ENCODE results near the gene LATS2. TPM values are rescaled to one million over a fixed set of nuclear protein-coding genes. Genes with fewer than 3 reads are reported as not detected.
"Not testable (repeated sequence)": the region's sequence is repeated elsewhere in the genome, so short reads cannot be mapped to it uniquely, and the experiment has no call there.

LATS2 gene
- total RNA-seq, 1 donor: 24.2 TPM

DNA sequence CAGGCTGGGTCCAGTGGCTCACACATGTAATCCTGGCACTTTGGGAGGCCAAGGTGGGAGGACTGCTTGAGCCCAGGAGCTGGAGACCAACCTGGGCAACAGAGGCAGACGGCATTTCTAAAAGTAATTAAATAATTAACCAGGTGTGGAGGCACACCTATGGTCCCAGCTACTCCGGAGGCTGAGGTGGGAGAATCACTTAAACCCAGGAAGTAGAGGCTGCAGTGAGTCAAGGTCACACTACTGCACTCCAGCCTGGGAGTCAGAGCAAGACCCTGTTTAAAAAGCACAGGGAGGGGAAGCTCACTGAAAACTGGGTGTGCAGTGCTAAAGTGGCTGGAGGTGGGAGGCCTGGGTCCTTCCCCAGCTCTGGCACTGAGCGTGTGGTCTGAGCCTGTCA is 9.7 kb downstream of the LATS2 start:
- no peaks in the 10 kb centered on the region for H3K9me3 ChIP-seq (ENCODE audit: low read depth, low read length)
- no peak for DNase-seq (ENCODE audit: insufficient read length, low spot score, missing footprints)
- H3K79me2 ChIP-seq (ENCODE audit: insufficient read depth, low read length): peaks cover 98% of the 10 kb centered on the region
- H4K20me1 ChIP-seq (ENCODE audit: insufficient read depth, low read length): peaks cover 91% of the 10 kb centered on the region
- peak overlapping the region; percentile 47 for H3K4me2 ChIP-seq (ENCODE audit: insufficient read depth, low read length)
- H3K27ac ChIP-seq (ENCODE audit: low read depth, low read length): peak overlapping the region; percentile 77
- H3K4me3 ChIP-seq (ENCODE audit: insufficient read depth, low read length): no peak overlapping the region
- H2AFZ ChIP-seq (ENCODE audit: low read length): no peak overlapping the region
- TF ChIP-seq, protein P1, sequence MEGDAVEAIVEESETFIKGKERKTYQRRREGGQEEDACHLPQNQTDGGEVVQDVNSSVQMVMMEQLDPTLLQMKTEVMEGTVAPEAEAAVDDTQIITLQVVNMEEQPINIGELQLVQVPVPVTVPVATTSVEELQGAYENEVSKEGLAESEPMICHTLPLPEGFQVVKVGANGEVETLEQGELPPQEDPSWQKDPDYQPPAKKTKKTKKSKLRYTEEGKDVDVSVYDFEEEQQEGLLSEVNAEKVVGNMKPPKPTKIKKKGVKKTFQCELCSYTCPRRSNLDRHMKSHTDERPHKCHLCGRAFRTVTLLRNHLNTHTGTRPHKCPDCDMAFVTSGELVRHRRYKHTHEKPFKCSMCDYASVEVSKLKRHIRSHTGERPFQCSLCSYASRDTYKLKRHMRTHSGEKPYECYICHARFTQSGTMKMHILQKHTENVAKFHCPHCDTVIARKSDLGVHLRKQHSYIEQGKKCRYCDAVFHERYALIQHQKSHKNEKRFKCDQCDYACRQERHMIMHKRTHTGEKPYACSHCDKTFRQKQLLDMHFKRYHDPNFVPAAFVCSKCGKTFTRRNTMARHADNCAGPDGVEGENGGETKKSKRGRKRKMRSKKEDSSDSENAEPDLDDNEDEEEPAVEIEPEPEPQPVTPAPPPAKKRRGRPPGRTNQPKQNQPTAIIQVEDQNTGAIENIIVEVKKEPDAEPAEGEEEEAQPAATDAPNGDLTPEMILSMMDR (IDR thresholded peaks at IDR 0.05; ENCODE audit: extremely low read depth, low read depth, low read length): no peak
- no peaks in the 10 kb centered on the region for H3K27me3 ChIP-seq (ENCODE audit: insufficient read depth, low read length)
- H3K36me3 ChIP-seq (ENCODE audit: insufficient read depth, low read length): peaks cover 22% of the 10 kb centered on the region
- H3K4me1 ChIP-seq (ENCODE audit: insufficient read depth, low read length): peaks cover 50% of the 10 kb centered on the region

DNA sequence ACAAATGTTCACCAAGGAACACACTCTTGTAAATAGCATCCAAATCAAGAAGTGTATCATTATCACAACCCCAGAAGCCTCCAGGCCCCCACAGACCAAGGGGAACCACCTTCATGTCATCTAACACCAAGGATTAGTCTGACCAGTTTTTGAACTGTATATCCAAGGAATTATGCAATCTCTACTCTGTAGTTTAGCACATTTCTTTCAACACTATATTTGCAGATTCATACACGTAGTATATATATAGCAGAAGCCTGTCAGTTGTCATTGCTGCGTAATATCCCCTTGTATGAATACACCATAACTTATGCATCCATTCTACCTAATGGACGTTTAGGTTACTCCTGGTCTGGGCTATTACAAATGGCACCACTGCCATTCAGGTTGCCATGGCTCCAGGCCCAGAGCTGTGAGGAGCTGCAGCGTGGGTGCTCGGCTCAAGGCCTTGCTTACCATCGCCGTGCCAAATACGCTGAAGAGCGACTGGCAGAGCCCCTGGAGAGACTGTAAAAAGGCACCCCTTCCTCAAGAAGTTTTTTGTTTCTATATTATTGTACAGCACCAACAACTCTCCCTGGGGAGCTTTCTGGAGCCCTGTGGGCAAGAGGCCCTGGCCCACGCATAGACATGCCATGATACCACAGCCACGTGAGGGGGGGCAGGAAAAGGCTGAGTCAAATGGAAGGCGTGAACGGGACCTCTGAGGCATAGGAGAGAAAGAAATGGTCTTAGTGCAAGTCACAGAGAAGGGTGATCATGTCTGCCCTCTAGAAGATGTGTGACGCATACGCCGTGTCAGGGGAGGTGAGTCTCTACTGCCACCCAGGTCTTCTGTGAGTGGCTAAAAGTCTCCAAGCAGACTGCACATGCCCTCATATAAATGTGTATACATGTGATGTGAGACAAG is 10.8 kb downstream of the LATS2 start:
- no peak for DNase-seq (ENCODE audit: insufficient read length, low spot score, missing footprints)
- H2AFZ ChIP-seq (ENCODE audit: low read length): no peak overlapping the region
- H3K79me2 ChIP-seq (ENCODE audit: insufficient read depth, low read length): peaks cover 98% of the 10 kb centered on the region
- peak overlapping the region; percentile 47 for H3K4me2 ChIP-seq (ENCODE audit: insufficient read depth, low read length)
- H3K4me1 ChIP-seq (ENCODE audit: insufficient read depth, low read length): peaks cover 39% of the 10 kb centered on the region
- no peaks in the 10 kb centered on the region for H3K27me3 ChIP-seq (ENCODE audit: insufficient read depth, low read length)
- H4K20me1 ChIP-seq (ENCODE audit: insufficient read depth, low read length): peaks cover 90% of the 10 kb centered on the region
- TF ChIP-seq, protein P1 (IDR thresholded peaks at IDR 0.05; ENCODE audit: extremely low read depth, low read depth, low read length): no peak
- H3K36me3 ChIP-seq (ENCODE audit: insufficient read depth, low read length): peaks cover 27% of the 10 kb centered on the region
- H3K27ac ChIP-seq (ENCODE audit: low read depth, low read length): peak overlapping the region; percentile 77
- H3K4me3 ChIP-seq (ENCODE audit: insufficient read depth, low read length): no peak overlapping the region
- H3K9me3 ChIP-seq (ENCODE audit: low read depth, low read length): no peaks in the 10 kb centered on the region

DNA sequence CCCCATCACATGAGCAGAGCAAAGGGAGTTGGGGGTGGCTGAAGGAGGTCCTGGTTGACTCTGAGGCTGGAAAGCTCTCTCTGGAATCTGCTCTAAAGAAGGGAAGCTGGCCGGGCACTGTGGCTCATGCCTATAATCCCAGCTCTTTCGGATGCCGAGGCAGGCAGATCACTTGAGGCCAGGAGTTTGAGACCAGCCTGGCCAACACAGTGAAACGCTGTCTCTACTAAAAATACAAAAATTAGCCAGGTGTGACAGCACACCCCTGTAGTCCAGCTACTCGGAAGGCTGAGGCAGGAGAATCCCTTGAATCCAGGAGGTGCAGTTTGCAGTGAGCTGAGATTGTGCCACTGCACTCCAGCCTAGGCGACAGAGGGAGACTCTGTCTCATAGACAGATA is 11.7 kb downstream of the LATS2 start:
- H2AFZ ChIP-seq (ENCODE audit: low read length); H3K4me3 ChIP-seq (ENCODE audit: insufficient read depth, low read length); DNase-seq (ENCODE audit: insufficient read length, low spot score, missing footprints); H3K27me3 ChIP-seq (ENCODE audit: insufficient read depth, low read length); H3K4me2 ChIP-seq (ENCODE audit: insufficient read depth, low read length); H3K9me3 ChIP-seq (ENCODE audit: low read depth, low read length): not testable (repeated sequence)
- H3K27ac ChIP-seq (ENCODE audit: low read depth, low read length): peak overlapping the region; percentile 77
- H3K79me2 ChIP-seq (ENCODE audit: insufficient read depth, low read length): peaks cover 99% of the 10 kb centered on the region
- peaks cover 38% of the 10 kb centered on the region for H3K4me1 ChIP-seq (ENCODE audit: insufficient read depth, low read length)
- H4K20me1 ChIP-seq (ENCODE audit: insufficient read depth, low read length): peaks cover 91% of the 10 kb centered on the region
- peaks cover 35% of the 10 kb centered on the region for H3K36me3 ChIP-seq (ENCODE audit: insufficient read depth, low read length)

DNA sequence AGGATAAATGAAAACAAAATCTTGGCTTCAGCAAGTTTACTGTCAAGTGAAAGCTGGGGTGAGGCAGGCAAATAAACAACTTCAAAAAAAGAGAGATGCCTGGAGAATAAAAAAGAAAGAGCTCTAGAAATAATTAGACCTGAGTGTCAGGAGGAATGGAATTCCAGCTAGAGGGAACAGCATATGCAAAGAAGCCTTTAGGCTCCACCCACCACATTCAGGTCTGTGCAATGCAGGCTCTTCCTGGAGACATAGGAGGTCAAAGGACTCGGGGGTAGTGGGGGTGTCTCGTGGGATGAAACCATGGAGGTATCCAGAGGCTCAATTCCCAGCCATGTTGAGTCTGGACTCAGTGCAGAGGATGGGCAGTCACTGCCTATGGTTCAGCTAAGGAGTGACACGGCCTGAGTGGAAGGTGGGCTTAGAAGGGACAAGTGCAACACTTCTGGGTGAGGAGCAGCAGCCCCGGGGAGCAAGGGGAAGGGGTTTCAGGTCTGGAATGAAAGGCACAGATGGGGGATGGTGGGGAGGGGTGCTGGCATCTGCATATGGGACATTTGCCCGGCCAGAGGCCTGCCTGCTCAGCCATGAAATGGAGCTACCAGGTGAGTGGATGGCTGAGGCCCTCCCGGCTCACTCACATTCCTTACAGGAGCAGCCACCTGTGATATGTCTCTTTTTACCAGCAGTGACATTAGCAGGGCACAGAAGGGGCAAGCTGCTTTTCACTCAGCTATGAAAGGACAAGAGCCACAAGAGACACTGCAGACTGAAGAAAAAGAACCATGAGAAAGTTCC is 12.3 kb downstream of the LATS2 start:
- Histone ChIP-seq H2AFZ (ENCODE audit: low read length) (no peak overlapping the region), H3K9me3 (ENCODE audit: low read depth, low read length) (no peaks in the 10 kb centered on the region), H4K20me1 (ENCODE audit: insufficient read depth, low read length) (peaks cover 91% of the 10 kb centered on the region), H3K27me3 (ENCODE audit: insufficient read depth, low read length) (no peaks in the 10 kb centered on the region), H3K36me3 (ENCODE audit: insufficient read depth, low read length) (peaks cover 40% of the 10 kb centered on the region), H3K4me1 (ENCODE audit: insufficient read depth, low read length) (peaks cover 38% of the 10 kb centered on the region), H3K79me2 (ENCODE audit: insufficient read depth, low read length) (peaks cover 99% of the 10 kb centered on the region), H3K4me2 (ENCODE audit: insufficient read depth, low read length) (no peak overlapping the region), H3K27ac (ENCODE audit: low read depth, low read length) (no peak overlapping the region), H3K4me3 (ENCODE audit: insufficient read depth, low read length) (no peak overlapping the region)
- DNase-seq (ENCODE audit: insufficient read length, low spot score, missing footprints): no peak
- TF ChIP-seq, protein P1 (IDR thresholded peaks at IDR 0.05; ENCODE audit: extremely low read depth, low read depth, low read length): no peak
